Spleen (tissue), 11 donors: ENCODE measurements around the gene PIK3R6. TPM values are rescaled to one million over a fixed set of nuclear protein-coding genes. Genes with fewer than 3 reads are reported as not detected.
"Not testable (repeated sequence)": the region's sequence is repeated elsewhere in the genome, so short reads cannot be mapped to it uniquely, and the experiment has no call there.

Experiments used
- DNase-seq: peaks from one replicate; pipeline ENCODE4 v3.0.0-alpha.2; 2020
- H3K27ac ChIP-seq, 8 donors: fragments of 200-600 bp; sonication (generic) in 7 of 8; 1 replicate in 4 of 8; 2 replicates in 4 of 8; pipeline versions ENCODE4 v1.5.0 to v1.8.0; 2016 to 2021; ENCODE audit warnings: inconsistent platforms in 4 of 8, mild to moderate bottlenecking in 4 of 8, moderate library complexity in 1 of 8
- H3K27me3 ChIP-seq, 7 donors: fragments of 200-600 bp; sonication (generic) in 6 of 7; replicated peaks in 1 of 7; 1 replicate in 4 of 7; 2 replicates in 3 of 7; pipeline versions ENCODE4 v1.5.0 to v1.8.0; 2016 to 2021; ENCODE audit warnings: inconsistent platforms in 3 of 7, mild to moderate bottlenecking in 1 of 7
- H3K36me3 ChIP-seq, 6 donors: fragments of 200-600 bp; sonication (generic) in 5 of 6; 1 replicate in 4 of 6; 2 replicates in 2 of 6; pipeline versions ENCODE4 v1.5.0 to v1.8.0; 2016 to 2021; ENCODE audit warnings: inconsistent platforms in 2 of 6
- H3K4me1 ChIP-seq, 6 donors: fragments of 200-600 bp; sonication (generic) in 5 of 6; 1 replicate in 3 of 6; 2 replicates in 3 of 6; pipeline versions ENCODE4 v1.5.0 to v1.8.0; 2016 to 2021; ENCODE audit warnings: inconsistent platforms in 3 of 6
- H3K4me3 ChIP-seq, 8 donors: fragments of 200-600 bp; sonication (generic) in 7 of 8; 1 replicate in 4 of 8; 2 replicates in 4 of 8; pipeline versions ENCODE4 v1.5.0 to v1.8.0; 2016 to 2021; ENCODE audit warnings: inconsistent platforms in 4 of 8, mild to moderate bottlenecking in 4 of 8, moderate library complexity in 2 of 8
- H3K9me3 ChIP-seq, 8 donors: fragments of 200-600 bp; sonication (generic) in 7 of 8; 1 replicate in 4 of 8; 2 replicates in 4 of 8; pipeline versions ENCODE4 v1.5.0 to v1.8.0; 2016 to 2021; ENCODE audit warnings: inconsistent platforms in 4 of 8
- CTCF ChIP-seq, 11 experiments: fragments of 200-600 bp in 7 of 11; fragments of 450-650 bp in 4 of 11; sonication (generic) in 4 of 11; IDR thresholded peaks in 8 of 11; conservative IDR thresholded peaks in 3 of 11; 1 replicate in 7 of 11; 2 replicates in 4 of 11; pipeline versions ENCODE4 v1.4.0 to v1.8.0; 2016 to 2021; ENCODE audit warnings: antibody characterized with exemption in 11 of 11, inconsistent platforms in 4 of 11, mild to moderate bottlenecking in 1 of 11
- POLR2A ChIP-seq, 3 donors: fragments of 450-650 bp; IDR thresholded peaks; one replicate each; pipeline ENCODE4 v1.5.1; 2017; ENCODE audit warnings: antibody characterized with exemption in 3 of 3, mild to moderate bottlenecking in 1 of 3
- POLR2AphosphoS5 ChIP-seq, 3 donors: sonication (generic); formaldehyde crosslinking; IDR thresholded peaks; one replicate each; pipeline ENCODE4 v1.5.1; 2017; ENCODE audit warnings: antibody characterized with exemption in 3 of 3
- WGBS, 5 donors: extraction: QIAGEN DNeasy Blood & Tissue Kit in 3 of 5; methylation state at CpG; one replicate each; pipeline versions ENCODE4 v1.1.5 to v1.1.7; 2013 to 2018; 5-methylcytosine and 5-hydroxymethylcytosine counted together
- intact Hi-C: fragments of 100-400 bp; cut with DNase I; formaldehyde crosslinking; loops from one replicate; pipeline ENCODE4 v1.15.0; 2023; ENCODE audit warnings: low total_unique reads
- polyA plus RNA-seq, 3 donors: library from polyadenylated mRNA; stranded (reverse); fragments of 200-250 nt; gene quantifications; one replicate each; pipeline ENCODE4 v1.2.1, GENCODE V29; 2013
- total RNA-seq, 7 donors: library from RNA; depleted of rRNA in 3 of 7; stranded (reverse); fragments of >200 nt in 3 of 7; fragmentation: NEBNext Ultra II Directional in 4 of 7; extraction: Animal tissue kit (Norgen Biotek cat#: 25700) in 4 of 7; gene quantifications; one replicate each; pipeline versions ENCODE4 v1.1.0 to v1.2.1, GENCODE V29; 2016 to 2021
- donor health status: healthy with polysubstance abuse.
- donor health status: DM: no; HTN: no; CAD: no; lungs with moderate emphysema.
- donor health status: DM: no; HTN: no; CAD: no.
- donor health status: Bipolar disorder and iron deficiency.
- donor health status: healthy.
- donor health status: DM: no; HTN: no; CAD: no.
- donor health status: DM: yes; HTN: yes; CAD: no.

PIK3R6 gene
- total and polyA plus RNA-seq, 10 donors: 1.3 to 9.6 (median 6.5) TPM

GRCh38 chr17:8887301-8887700, 19.8 kb upstream of the PIK3R6 start:
- TF ChIP-seq CTCF (IDR thresholded peaks at IDR 0.05 in 8 of 11, conservative IDR thresholded peaks at IDR 0.05 in 3 of 11) (no peak), POLR2AphosphoS5 (IDR thresholded peaks at IDR 0.05) (peak in 1 of 3 donors; percentile 29), POLR2A (IDR thresholded peaks at IDR 0.05) (no peak)
- no peak for DNase-seq
- H3K36me3 ChIP-seq: peaks cover 0 to 97% (median 68%) of the 10 kb centered on the region in 6 donors
- H3K4me1 ChIP-seq: peaks cover 0 to 5% (median 0%) of the 10 kb centered on the region in 6 donors
- H3K9me3 ChIP-seq: no peaks in the 10 kb centered on the region
- 94 to 98% (median 96%) methylated on average over 11 of the region's 11 CpGs for WGBS, 5 donors
- H3K27ac ChIP-seq: no peak overlapping the region
- intact Hi-C loops: no loop called here
- H3K4me3 ChIP-seq: no peak overlapping the region
- no peaks in the 10 kb centered on the region for H3K27me3 ChIP-seq

- TF ChIP-seq CTCF (IDR thresholded peaks at IDR 0.05 in 8 of 11, conservative IDR thresholded peaks at IDR 0.05 in 3 of 11) (no peak), POLR2AphosphoS5 (IDR thresholded peaks at IDR 0.05) (peak in 1 of 3 donors; percentile 34)
- 85 to 96% (median 95%) methylated on average over 22 to 23 of the region's 23 CpGs for WGBS, 5 donors
- H3K27ac ChIP-seq: peak overlapping the region in 2 of 8 donors; percentile 19 to 31
- peak; percentile 80 for DNase-seq
- peaks cover 4 to 97% (median 75%) of the 10 kb centered on the region in 6 donors for H3K36me3 ChIP-seq
- no peaks in the 10 kb centered on the region for H3K4me1 ChIP-seq
- intact Hi-C loops: no loop called here
- H3K4me3 ChIP-seq: no peak overlapping the region
- H3K9me3 ChIP-seq: no peaks in the 10 kb centered on the region
- H3K27me3 ChIP-seq: no peaks in the 10 kb centered on the region
Measured at GRCh38 chr17:8885967-8886684, 18.7 kb upstream of the PIK3R6 start.

GRCh38 chr17:8885163-8885966, 17.9 kb upstream of the PIK3R6 start:
- DNase-seq, intact Hi-C loops, H3K4me1 ChIP-seq, H3K27me3 ChIP-seq, H3K9me3 ChIP-seq, H3K4me3 ChIP-seq: not testable (repeated sequence)
- 77 to 92% (median 89%) methylated on average over 23 to 30 of the region's 30 CpGs for WGBS, 5 donors
- peaks cover 4 to 97% (median 77%) of the 10 kb centered on the region in 6 donors for H3K36me3 ChIP-seq
- peak overlapping the region in 1 of 8 donors; percentile 31 for H3K27ac ChIP-seq

- H3K9me3 ChIP-seq: no peaks in the 10 kb centered on the region
- H3K4me1 ChIP-seq: no peaks in the 10 kb centered on the region
- H3K27me3 ChIP-seq: no peaks in the 10 kb centered on the region
- intact Hi-C loops: no loop called here
- no peak overlapping the region for H3K27ac ChIP-seq
- DNase-seq: no peak
- peaks cover 4 to 97% (median 77%) of the 10 kb centered on the region in 6 donors for H3K36me3 ChIP-seq
- TF ChIP-seq CTCF (IDR thresholded peaks at IDR 0.05 in 8 of 11, conservative IDR thresholded peaks at IDR 0.05 in 3 of 11): no peak
- 92 to 97% (median 95%) methylated on average over 16 of the region's 16 CpGs for WGBS, 5 donors
- H3K4me3 ChIP-seq: no peak overlapping the region
Measured at GRCh38 chr17:8884336-8884990, 17.0 kb upstream of the PIK3R6 start.
